Measurements from ENCODE around the gene ISL1. TPM values are rescaled to one million over a fixed set of nuclear protein-coding genes. Genes with fewer than 3 reads are reported as not detected.

ISL1 gene
- total RNA-seq, 1 donor from 2014 or later, result 0.67 TPM

DNA sequence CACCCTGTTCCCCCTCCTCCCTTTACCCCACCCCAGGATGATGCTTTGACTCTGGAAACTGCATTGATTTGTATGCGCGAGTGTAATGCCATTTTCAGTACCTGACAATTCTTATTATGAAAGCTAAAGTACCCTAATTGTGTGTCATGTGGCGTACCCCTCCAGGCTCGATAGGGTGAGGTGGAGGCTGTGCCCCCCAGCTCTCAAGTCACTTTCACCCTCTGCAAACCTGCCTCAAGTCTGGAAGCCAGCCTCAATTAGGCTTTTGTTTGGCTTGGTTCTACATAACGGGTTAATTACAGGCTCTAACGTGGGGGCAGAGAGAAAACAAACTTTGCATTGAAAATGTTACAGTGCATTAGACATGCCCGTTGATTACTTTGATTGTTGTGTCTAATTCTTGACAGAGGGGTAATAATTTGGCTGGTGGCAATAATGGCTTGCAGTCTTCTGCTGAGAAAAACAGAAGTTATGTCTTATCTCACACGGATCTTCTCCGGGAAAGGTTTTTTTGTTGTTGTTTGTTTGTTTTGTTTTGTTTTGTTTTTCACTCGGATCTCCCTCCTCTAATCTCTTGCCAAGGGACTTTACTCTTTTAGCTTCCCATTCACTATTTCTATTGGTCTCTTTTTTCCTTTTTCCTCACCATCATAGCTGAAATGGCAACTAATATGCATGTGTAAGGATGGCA is 12.6 kb downstream of the ISL1 start:
- no peak for DNase-seq (ENCODE audit: low spot score)
- no peaks in the 10 kb centered on the region for H3K36me3 Mint-ChIP-seq (ENCODE audit: low read depth, unreplicated experiment)
- TF ChIP-seq, protein P1, sequence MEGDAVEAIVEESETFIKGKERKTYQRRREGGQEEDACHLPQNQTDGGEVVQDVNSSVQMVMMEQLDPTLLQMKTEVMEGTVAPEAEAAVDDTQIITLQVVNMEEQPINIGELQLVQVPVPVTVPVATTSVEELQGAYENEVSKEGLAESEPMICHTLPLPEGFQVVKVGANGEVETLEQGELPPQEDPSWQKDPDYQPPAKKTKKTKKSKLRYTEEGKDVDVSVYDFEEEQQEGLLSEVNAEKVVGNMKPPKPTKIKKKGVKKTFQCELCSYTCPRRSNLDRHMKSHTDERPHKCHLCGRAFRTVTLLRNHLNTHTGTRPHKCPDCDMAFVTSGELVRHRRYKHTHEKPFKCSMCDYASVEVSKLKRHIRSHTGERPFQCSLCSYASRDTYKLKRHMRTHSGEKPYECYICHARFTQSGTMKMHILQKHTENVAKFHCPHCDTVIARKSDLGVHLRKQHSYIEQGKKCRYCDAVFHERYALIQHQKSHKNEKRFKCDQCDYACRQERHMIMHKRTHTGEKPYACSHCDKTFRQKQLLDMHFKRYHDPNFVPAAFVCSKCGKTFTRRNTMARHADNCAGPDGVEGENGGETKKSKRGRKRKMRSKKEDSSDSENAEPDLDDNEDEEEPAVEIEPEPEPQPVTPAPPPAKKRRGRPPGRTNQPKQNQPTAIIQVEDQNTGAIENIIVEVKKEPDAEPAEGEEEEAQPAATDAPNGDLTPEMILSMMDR (IDR thresholded peaks at IDR 0.05; ENCODE audit: unreplicated experiment), result no peak
- peaks cover 18% of the 10 kb centered on the region for H3K4me1 Mint-ChIP-seq (ENCODE audit: unreplicated experiment)
- peaks cover 36% of the 10 kb centered on the region for H3K27me3 Mint-ChIP-seq (ENCODE audit: unreplicated experiment)
- no peak overlapping the region for H3K4me3 Mint-ChIP-seq (ENCODE audit: unreplicated experiment)
- H3K27ac Mint-ChIP-seq (ENCODE audit: unreplicated experiment), result no peak overlapping the region
- no peaks in the 10 kb centered on the region for H3K9me3 Mint-ChIP-seq (ENCODE audit: unreplicated experiment)

DNA sequence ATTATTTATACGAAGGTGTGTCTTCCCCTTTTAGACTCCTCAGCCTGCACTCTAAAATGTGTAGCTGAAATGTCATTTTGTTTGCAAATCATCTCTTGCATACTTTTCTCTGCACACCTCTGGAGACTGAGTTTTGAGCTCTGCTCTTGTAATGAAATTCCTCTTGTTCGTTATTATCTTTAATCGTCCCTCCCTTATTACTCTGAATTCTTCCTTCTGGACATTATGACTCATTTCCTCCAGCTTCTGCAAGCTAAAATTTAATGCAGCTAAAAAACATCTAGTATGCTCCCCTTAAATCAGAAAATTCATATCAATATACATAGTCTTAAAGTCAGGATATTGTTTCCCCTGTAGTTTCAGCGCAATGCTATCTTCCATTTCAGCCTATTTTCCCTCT is 13.5 kb downstream of the ISL1 start:
- Mint-ChIP-seq H3K27ac (ENCODE audit: unreplicated experiment) (no peak overlapping the region), H3K9me3 (ENCODE audit: unreplicated experiment) (no peaks in the 10 kb centered on the region), H3K4me1 (ENCODE audit: unreplicated experiment) (peaks cover 18% of the 10 kb centered on the region), H3K36me3 (ENCODE audit: low read depth, unreplicated experiment) (no peaks in the 10 kb centered on the region), H3K27me3 (ENCODE audit: unreplicated experiment) (peaks cover 28% of the 10 kb centered on the region), H3K4me3 (ENCODE audit: unreplicated experiment) (no peak overlapping the region)
- no peak for DNase-seq (ENCODE audit: low spot score)
- TF ChIP-seq, protein P1 (IDR thresholded peaks at IDR 0.05; ENCODE audit: unreplicated experiment), result no peak

DNA sequence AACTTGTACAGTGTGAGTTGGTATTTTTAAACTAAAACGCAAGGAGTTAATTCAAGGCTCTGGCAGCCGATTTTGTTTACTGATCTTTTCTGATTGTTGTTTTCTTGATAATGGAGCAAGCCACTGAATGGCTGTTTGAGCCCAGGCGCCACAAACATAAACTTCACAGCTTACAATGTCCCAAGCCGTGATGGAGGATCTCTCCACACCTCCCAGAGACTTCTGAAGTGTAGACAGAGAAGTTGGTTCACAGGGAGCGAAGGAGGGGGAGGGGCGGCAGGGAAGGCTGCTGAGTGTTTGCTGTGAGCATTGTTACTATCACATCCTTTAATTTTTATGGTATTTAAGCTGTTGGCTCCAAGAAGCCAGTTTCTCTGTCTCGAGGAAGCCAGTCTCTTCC is 14.7 kb downstream of the ISL1 start:
- peaks cover 24% of the 10 kb centered on the region for H3K27me3 Mint-ChIP-seq (ENCODE audit: unreplicated experiment)
- H3K27ac Mint-ChIP-seq (ENCODE audit: unreplicated experiment), result no peak overlapping the region
- H3K4me1 Mint-ChIP-seq (ENCODE audit: unreplicated experiment), result peaks cover 18% of the 10 kb centered on the region
- no peaks in the 10 kb centered on the region for H3K9me3 Mint-ChIP-seq (ENCODE audit: unreplicated experiment)
- TF ChIP-seq, protein P1 (IDR thresholded peaks at IDR 0.05; ENCODE audit: unreplicated experiment), result no peak
- H3K4me3 Mint-ChIP-seq (ENCODE audit: unreplicated experiment), result no peak overlapping the region
- no peaks in the 10 kb centered on the region for H3K36me3 Mint-ChIP-seq (ENCODE audit: low read depth, unreplicated experiment)
- DNase-seq (ENCODE audit: low spot score), result peak; percentile 36

DNA sequence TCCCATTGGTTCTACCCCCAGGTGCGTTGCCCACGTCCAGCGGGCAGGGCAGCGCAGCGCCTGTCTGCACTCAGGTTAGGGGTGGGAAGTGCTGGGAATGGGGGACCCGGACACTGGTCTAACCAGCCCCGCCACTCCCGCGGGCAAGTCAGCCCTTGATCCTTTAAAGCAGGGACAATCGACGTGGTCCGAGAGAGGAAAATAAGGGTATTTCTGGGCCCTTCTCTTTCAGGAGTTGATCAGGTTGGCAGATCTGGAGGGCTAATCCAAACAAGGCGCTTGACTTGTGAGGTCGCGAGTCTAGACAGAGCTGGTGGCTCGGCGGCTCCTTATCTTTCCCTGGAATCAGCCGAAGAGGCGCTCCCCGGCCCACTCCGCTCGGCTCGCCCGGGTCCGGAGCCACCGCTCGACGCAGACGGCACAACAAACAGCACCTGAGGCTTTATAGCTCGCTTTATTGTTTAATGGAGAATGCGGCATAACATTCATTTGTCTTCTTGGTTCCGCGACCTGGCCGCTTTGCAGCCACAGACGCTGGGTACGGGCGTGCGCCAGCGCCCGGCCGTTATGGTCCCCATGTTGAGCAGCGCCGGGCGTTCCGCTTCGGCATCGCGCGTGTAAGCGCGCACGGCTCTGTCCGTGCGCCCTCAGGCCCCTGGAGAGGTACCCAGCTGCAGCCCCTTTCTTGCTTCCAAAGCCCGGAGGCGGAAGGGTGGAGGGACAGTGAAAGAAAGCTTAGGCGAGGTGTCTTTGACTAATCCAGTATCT is 15.8 kb downstream of the ISL1 start:
- peaks cover 24% of the 10 kb centered on the region for H3K27me3 Mint-ChIP-seq (ENCODE audit: unreplicated experiment)
- H3K9me3 Mint-ChIP-seq (ENCODE audit: unreplicated experiment), result no peaks in the 10 kb centered on the region
- peak; percentile 22 for DNase-seq (ENCODE audit: low spot score)
- peaks cover 18% of the 10 kb centered on the region for H3K4me1 Mint-ChIP-seq (ENCODE audit: unreplicated experiment)
- H3K27ac Mint-ChIP-seq (ENCODE audit: unreplicated experiment), result no peak overlapping the region
- no peaks in the 10 kb centered on the region for H3K36me3 Mint-ChIP-seq (ENCODE audit: low read depth, unreplicated experiment)
- TF ChIP-seq, protein P1 (IDR thresholded peaks at IDR 0.05; ENCODE audit: unreplicated experiment), result no peak
- H3K4me3 Mint-ChIP-seq (ENCODE audit: unreplicated experiment), result peak overlapping the region; percentile 77

DNA sequence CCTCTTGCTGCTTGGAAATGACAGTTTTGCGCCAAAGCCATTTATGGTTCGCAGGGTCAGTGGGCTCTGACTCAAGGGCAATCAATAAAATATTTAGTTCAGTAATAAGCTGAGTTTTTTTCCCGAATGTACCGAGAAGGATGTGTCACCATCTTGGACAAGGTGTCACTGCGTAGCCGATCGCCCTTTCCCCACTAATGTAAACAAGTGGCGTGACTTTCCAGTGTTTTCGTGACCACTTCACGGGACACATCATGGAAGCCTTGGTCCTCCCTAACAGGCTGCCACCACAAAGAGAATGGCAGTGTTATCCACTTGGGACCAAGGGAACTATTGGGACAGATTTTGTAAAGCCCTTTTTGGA is 16.4 kb downstream of the ISL1 start:
- TF ChIP-seq, protein P1 (IDR thresholded peaks at IDR 0.05; ENCODE audit: unreplicated experiment), result no peak
- peak overlapping the region; percentile 77 for H3K4me3 Mint-ChIP-seq (ENCODE audit: unreplicated experiment)
- H3K27ac Mint-ChIP-seq (ENCODE audit: unreplicated experiment), result no peak overlapping the region
- H3K4me1 Mint-ChIP-seq (ENCODE audit: unreplicated experiment), result peaks cover 18% of the 10 kb centered on the region
- H3K27me3 Mint-ChIP-seq (ENCODE audit: unreplicated experiment), result peaks cover 24% of the 10 kb centered on the region
- DNase-seq (ENCODE audit: low spot score), result no peak
- no peaks in the 10 kb centered on the region for H3K36me3 Mint-ChIP-seq (ENCODE audit: low read depth, unreplicated experiment)
- no peaks in the 10 kb centered on the region for H3K9me3 Mint-ChIP-seq (ENCODE audit: unreplicated experiment)

Data from endothelial cell (in vitro differentiated cells).